Stimulated activated CD4-positive, alpha-beta T cell treated with anti-CD3 and anti-CD28 coated beads, Interleukin-4, amount 100 ng/mL, for 48 hours (primary cell): ENCODE results near the gene SIK2.
"Not testable (repeated sequence)": the region's sequence is repeated elsewhere in the genome, so short reads cannot be mapped to it uniquely, and the experiment has no call there.

ENCODE experiments used
- DNase-seq, 2 donors: peaks; one replicate each; pipeline ENCODE4 v3.0.0-alpha.2; 2020; ENCODE audit warnings: low read depth in 2 of 2

The SIK2 gene

DNA sequence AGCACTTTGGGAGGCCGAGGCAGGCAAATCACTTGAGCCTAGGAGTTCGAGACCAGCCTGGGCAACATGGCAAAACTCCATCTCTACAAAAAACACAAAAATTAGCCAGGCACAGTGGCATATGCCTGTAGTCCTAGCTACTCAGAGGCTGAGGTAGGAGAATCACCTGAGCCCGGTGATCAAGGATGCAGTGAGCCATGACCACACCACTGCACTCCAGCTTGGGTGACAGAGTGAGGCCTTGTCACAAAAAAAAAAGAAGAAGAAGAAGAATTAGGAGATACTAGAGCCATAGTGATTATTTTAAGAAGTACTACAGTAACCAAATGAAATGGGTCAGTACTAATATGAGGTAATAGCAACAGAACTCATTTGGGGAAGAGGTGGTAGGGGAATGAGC is 56.2 kb downstream of the SIK2 start:
- DNase-seq, result not testable (repeated sequence)

DNA sequence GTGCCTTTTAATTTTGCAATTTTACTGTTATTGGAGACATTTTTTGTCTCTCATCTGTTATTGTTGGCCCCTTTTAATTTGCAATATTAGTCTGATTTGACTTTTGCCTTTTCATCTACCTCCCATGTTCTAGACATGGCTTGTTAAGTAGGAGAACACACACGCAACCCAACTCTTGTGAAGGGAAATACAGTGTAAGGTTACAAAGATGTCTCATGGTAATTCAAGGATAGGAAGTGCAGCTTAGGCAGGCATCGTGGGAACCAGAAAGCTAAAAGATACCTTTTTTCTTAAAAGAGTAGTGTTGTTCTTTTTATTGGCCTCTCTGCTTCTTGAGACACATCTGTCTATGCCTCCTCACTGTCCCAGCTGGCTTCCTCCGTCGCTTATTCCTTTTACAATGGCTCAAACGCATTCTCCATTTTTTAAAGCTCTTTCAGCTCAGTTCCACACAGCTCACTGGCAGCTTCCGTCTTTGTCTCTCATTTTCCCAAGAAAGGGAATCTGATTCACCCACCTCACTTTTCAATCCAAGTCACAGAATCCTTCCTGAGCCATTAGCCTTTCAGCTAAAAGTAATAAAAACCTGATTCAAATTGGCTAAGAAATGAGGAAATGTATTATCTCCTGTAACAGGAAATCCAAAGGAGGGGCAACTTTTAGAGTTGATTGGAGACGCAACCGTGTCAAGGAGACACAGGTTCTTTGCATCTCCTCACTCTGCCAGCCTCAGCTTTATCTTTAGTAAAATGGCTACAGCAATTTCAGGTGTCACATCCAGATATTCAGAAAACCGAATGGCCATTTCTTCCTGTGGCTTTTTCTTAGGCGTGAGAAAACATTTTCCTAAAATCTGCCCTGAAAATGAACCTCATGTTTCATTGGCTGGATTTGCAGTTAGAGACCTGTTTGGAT is 57.2 kb downstream of the SIK2 start:
- DNase-seq, result no peak

DNA sequence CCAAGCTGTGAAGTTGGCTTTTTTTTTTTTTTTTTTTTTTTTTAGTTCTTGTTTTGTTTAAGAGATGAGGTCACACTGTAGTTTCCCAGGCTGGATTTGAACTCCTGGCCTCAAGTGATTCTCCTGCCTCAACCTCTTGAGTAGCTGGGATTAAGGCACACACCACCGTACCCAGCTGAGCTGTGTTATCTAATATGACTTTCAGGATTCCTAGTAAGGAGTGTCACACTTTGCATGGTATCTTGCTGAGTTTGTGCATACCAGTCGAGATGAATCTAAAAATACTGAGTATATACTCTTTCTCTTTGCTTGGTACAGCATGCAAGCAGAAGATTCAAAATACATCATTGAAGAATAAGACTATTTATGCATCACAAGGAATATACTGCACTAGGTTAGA is 58.6 kb downstream of the SIK2 start:
- no peak for DNase-seq

DNA sequence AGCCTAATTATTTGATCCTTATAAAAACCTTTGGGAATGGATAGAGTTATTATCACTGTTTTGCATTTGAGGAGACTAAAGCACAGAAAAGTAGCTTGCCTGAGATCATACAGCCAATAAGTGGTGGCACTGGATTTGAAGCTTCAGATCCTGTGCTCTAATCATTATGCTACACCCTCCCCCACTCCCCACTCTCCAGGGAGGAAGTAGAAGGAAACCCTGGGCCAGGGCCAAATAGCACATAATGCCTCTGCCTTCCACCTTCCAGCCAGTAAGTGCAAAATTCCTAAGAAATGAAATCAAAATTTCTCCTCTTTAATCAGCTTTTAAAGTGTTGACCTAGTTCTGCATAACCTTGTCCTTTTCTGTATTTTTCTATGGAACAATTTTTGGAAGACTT is 61.6 kb downstream of the SIK2 start:
- no peak for DNase-seq

DNA sequence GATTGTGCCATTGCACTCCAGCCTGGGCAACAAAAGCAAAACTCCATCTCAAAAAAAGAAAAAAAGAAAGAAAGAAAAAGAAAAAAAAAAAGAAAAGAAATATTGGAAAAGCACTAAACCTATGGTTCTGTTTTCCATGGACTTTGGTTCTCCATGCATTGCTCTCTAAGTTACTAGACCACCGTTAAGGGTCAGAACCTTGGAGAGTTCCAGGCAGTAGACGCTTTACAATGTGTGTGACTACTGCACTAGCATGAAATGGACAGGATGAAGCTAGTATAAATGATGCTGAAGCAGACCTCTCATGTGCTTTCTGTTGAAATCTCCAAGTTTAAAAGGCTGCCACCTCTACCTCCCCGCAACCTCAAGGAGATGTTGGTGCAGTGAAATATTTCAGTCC is 63.5 kb downstream of the SIK2 start:
- DNase-seq, result no peak

DNA sequence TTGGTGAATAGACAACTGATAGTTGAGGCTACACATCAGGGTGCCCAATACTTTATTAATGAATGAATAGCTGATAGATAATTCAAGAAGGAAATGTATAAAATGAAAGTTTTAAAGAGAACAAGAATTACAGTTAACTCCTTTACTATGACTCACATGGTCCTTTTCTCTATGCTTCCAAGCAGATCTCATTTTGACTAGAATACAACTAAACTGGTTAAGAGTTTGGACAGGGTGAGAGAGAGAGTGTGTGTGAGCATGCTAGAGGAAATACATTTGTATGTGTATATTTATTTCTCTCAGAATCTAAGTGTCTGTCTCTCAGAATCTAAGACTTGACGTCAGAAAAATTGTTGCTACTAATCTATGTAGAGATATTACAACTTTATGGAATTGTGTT is 66.7 kb downstream of the SIK2 start:
- DNase-seq, result no peak

DNA sequence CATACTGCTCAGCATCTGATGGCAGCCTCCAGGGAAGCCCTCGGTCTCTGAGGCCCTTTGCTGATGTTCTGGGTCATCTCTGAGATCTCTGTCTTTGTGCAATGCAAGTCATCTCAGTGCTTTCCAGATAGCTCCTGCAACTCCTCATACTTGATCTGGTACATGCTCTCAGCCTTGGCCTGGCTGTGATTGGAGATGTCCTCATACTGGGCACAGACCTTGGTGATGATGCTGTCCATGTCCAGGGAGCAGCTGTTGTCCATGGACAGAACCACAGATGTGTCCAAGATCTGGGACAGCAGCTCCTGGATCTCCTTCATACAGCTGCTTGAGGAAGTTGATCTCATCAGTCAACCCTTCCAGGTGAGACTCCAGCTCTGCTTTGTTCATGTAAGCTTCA is 69.1 kb downstream of the SIK2 start:
- DNase-seq, result no peak

DNA sequence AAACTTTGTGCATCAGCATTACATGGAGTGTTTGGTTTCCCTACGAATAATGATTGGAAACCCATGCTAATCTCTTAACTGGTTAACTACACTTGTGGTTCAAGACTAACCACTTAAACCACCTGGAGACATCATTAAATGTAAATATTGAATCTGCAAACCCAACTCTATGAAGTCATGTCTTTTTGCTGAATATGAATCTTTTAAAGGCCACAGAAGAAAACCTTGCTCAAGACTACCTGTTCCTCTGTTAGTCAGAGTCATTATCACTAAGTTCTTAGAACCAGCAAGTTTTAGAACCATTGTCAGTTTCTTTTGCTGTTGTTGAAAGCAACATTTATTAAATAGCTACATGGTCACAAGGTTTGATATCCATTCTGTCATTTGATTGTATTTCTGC is 70.7 kb downstream of the SIK2 start:
- no peak for DNase-seq

DNA sequence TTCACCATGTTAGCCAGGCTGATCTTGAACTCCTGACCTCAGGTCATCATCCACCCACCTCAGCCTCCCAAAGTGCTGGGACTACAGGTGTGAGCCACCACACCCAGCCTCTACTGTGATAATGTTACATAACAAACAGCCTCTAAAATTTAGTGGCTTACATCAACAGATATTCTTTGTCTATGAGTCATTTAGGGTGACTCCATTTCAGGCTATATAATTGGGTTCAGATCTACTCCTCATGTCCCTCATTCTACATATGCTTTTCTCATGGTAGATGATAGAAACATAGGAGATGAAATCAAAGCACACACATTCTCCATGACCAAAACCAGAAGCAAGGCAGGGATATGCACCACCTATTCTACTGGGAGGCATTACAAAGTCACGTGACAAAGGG is 72.7 kb downstream of the SIK2 start:
- no peak for DNase-seq

DNA sequence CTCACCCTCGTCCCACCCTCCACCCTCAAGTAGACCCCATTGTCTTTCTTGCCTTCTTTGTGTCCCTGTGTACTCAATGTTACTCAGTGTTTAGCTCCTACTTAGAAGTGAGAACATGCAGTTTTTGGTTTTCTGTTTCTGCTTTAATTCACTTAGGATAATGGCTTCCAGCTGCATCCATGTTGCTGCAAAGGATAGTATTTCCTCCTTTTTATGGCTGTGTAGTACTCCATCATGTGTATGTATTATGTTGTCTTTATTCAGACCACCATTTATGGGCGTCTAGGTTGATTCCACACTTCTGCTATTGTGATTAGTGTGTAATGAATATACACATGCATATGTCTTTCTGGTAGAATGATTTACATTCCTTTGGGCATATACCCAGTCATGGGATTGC is 73.6 kb downstream of the SIK2 start:
- DNase-seq, result no peak

DNA sequence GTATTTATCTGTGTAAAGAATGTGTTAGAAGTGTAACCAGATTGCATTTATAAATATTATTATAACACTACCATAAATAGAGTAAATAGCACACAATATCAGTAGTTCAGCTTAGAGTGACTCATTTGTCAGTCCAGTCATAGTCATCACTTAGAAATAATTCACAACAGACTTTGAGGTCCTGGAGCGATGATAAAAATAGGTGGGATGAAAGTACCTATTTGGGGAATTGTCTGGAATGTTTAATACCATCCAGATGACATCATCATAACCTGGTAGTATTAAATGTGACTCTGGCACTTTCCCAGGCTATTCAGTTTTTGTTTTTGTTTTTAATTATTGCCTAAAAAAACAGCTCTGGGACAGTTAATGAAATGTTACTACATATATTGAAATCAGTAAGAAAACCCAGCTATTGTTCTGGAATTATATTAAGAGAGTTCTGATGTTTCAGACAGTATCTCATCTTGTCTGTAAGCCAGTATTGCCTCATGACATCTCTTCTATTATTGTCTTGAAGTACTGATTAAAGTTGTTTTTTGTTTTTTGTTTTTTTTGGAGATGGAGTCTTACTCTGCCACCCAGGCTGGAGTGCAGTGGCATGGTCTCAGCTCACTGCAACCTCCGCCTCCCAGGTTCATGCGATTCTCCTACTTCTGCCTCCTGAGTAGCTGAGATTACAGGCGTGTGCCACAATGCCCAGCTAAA is 74.8 kb downstream of the SIK2 start:
- no peak for DNase-seq

DNA sequence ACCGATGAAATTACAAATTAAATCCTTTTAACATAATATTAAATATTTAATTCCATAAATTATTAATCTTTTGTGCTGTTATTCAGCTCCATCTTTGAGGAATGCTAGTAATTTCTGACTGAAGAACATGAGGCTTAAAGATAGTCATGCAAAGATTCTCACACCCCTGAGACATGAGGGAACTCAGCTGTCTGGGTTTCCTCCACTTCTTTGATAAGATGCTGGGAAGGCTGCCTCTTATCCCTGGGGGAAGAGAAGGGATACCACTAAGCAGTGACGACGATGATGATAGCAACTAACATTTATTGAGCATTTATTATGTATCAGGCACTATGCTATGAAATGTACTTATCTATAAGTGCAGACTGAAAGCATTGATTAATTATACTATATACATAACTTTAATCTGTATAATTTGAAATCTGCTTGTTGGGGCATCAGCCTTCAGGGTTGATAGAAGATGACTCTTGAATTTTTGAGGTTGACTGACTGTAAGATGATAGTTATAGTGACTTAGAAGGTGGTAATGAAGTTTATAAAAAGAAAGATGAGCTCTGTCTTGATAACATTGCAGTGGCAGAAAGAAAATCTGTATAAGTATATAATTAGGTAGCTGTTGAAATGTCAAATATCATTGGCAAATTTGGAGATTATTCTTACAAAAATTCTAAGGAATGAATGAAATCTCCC is 78.4 kb downstream of the SIK2 start:
- DNase-seq, result no peak

DNA sequence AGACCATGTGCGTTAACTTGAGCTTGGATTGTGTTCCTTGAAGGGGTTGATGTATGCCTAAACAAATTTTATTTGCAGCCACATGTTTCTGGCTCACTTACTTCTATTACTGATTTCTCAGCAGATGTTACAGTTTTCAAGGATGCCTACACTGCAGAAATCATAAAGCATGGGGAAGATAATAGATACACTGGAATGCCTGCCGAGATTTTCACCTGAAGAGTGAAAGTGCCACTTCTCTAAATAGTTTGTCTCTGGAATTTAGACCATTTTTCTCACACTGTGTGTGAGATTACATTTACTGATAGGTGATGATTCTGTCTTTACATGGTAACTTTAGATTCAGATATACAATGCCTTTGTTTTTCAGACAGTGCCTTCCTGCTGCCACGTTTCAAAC is 81.6 kb downstream of the SIK2 start:
- no peak for DNase-seq

DNA sequence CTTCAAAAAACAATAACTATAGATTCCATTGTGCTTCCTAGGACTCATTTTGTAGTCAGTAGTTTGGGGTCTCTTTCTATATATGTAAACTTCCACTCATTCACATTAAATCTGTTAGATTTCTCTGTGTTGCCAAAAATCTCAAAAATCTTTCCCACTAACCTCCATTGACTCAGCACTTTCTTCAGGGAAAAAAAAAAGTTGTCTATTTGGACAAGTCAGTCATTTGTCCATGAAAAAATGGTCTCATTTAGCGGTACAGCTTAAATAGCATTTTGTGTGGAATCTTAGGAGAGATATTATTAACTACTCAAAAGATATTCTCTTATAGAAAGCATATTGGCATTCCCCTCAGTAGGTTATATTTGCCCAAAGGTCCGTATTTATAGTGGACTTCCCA is 82.0 kb downstream of the SIK2 start:
- DNase-seq, result no peak

DNA sequence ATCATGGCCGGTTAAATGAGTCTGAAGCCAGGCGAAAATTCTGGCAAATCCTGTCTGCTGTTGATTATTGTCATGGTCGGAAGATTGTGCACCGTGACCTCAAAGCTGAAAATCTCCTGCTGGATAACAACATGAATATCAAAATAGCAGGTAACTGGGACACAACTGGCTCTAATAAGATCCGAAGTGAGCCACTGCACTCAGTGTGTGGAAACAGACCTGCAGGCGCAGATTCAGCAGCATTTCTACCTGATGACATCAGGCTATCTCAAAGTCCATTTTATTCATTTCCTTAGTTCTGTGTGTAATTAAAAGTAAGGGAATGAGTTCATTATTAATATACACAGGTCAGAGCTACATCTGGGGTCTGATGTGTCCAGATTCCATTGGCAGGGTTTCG is 85.8 kb downstream of the SIK2 start:
- DNase-seq, result no peak

DNA sequence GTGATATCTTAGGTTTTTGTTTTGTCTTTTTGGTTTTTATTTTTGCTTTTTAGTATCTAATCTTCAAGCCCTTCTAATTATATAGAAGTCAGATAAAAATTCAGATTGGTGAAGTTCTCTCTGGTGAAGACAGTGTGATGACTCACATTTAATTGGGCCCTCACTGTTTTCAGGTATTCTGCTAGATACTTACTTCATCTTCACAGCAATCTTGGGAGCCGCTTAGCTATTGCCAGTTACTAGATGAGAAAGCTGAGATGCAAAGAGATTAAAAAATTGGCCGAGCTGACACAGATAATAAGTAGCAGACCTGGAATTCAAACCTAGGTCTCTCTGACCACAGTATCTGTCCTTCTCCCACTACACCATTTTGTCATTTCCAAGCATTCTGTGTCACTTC is 88.9 kb downstream of the SIK2 start:
- no peak for DNase-seq

DNA sequence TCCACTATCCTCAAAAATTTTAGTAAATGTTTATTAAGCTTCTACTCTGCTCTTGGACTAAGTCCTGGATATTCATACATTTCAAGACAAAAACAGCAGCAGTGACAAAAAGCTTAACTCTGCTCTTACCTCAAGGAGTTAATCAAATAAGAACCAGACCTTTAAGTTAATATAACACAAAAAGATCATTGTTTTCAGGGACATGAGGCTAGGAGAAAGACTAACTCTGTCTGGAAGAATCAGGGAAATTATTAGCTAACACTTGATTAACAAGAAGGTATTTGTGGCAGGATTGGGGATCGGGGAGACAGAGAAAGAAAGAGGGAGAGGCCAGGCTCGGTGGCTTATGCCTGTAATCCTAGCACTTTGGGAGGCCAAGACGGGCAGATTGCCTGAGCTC is 89.5 kb downstream of the SIK2 start:
- no peak for DNase-seq

DNA sequence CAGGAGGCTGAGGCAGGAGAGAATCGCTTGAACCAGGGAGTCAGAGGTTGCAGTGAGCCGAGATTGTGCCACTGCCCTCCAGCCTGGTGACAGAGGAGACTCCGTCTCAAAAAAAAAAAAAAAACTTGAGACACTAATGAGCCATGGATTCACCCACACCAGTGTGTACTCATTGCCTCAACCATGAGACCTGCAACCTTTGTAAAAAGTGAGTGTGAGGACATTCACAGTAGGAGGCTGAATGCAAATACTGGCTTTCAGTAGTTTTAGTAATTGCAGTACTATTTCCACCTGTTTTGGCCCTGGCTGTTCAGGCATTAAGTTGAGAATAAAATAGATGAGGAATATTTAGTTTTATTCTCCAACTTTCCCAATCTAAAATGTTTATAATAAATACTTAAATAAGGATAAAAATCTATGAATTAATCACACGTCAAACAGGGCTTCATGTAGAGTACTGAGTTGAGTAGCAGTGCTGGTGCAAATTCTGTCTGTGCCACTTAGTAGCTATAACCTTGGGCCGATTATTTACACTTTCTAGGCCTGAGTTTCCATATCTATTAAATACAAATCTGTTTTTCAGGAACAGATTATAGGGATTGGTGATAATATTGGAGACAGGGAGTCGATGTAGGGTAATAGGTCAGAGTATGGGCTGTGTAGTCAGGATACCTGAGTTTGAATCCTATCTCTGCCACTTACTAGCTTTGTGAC is 91.1 kb downstream of the SIK2 start:
- DNase-seq, result no peak

DNA sequence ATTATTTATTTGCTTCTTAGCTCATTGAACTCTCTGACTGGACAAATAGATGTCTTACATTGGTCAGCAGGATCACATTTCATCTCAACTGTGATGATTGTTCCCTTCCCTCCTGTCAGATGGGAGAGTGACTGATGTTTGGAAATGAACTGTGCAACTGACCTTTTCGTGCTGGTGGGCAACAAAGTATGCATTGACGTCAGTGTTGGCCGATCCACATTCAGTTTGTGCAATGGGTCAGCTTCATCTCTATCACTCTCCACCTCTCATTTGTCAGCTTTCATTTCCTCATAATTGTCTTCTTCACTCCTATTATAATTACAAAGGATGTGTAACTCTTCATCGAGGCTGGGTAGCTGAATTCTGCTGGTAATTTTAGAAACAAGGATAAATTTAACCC is 92.6 kb downstream of the SIK2 start:
- DNase-seq, result no peak

DNA sequence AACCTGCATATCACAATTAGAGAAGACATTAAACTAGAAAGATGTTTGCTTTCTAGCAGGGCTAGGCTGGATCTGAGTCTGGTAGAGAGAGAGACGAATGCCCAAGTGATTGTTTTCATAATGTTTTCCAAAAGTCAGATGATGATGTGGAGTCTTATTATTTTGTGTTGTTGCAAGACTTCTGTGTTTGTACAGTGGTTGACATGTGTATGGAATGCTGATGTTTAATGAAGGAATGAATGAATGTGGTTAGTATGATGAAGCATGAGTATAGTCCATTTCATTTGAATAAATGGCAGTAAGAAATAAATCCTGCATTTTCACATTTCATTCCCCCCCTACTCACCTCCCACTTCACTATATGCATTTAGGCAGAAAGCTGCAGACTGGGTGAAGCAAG is 94.3 kb downstream of the SIK2 start:
- DNase-seq, result no peak

DNA sequence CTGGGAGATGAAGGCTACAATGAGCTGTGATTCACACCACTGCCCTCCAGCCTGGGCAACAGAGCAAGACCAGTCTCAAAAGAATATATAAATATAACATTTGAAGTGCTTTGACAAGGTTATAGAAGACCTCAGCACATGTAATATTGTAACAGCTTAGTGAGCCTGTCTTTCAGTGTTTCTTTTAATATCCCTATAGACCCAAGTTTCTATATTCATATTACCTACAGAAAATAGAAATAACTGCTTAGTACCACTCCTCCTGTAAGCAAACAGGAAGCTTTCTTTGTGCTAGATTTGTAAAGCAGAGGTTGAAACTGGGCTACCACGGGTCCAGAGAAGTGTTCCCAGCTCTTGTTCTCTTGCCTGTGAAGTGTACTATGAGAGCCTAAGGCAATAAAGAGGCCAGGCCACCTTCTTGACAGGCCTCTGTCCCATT is 95.7 kb downstream of the SIK2 start:
- no peak for DNase-seq
